HG02885 (cell line): Measurements from ENCODE around the gene LGALS9C.
"Not testable (repeated sequence)": the region's sequence is repeated elsewhere in the genome, so short reads cannot be mapped to it uniquely, and the experiment has no call there.

ENCODE experiments used
- ATAC-seq: cut with Tn5 transposase; IDR thresholded peaks from one replicate; pipeline ENCODE4 v1.9.1; 2021; ENCODE audit warnings: mild to moderate bottlenecking; ENCODE audit not compliant: unreplicated experiment, poor library complexity

LGALS9C gene

GRCh38 chr17:18527354-18527753 is 50.8 kb downstream of the LGALS9C start:
- not testable (repeated sequence) for ATAC-seq

- not testable (repeated sequence) for ATAC-seq
Measured at GRCh38 chr17:18528435-18528834, 51.8 kb downstream of the LGALS9C start.

DNA sequence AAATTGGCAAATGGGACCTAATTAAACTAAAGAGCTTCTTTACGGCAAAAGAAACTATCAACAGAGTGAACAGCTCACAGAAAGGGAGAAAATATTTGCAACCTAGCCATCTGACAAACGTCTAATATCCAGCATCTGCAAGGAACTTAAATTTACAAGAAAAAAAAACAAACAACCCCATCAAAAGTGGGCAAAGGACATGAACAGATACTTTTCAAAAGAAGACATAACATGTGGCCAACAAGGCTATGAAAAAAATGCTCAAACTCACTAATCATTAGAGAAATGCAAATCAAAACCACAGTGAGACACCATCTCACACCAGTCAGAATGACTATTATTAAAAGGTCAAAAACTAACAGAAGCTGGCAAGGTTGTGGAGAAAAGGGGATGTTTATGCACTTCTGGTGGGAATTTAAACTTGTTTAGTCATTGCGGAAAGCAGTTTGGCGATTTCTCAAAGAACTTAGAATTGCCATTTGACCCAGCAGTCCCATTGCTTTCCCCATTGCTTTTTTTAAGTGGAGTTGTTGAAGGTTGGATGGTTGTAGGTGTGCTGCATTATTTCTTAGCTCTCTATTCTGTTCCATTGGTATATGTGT is 52.4 kb downstream of the LGALS9C start:
- not testable (repeated sequence) for ATAC-seq

DNA sequence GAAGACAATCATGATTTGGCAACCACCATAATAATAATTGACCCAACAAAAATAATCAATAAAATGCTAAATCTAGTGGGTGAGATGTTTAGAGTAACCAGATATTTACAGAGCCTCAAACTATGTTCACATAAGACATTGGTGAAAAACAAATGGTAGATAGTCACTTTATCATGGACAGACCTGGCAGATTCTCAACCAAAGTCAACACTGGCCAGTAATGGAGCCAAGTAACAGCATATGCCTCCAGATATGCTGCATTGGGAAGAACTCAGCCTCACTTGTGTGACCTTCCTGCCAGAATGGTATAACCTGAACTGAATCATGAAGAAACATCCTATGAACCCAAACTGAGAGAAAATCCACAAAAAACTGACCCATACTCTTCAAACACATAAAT is 53.8 kb downstream of the LGALS9C start:
- ATAC-seq: not testable (repeated sequence)

GRCh38 chr17:18542234-18542633 is 65.6 kb downstream of the LGALS9C start:
- not testable (repeated sequence) for ATAC-seq

GRCh38 chr17:18542907-18543306 is 66.3 kb downstream of the LGALS9C start:
- not testable (repeated sequence) for ATAC-seq
